Mesenchymal stem cell (in vitro differentiated cells and primary cell): ENCODE measurements around the gene OPCML.

Experiments
- DNase-seq: peaks from one replicate; pipeline ENCODE4 v3.0.0-alpha.2; 2013
- H2AFZ ChIP-seq: one replicate; pipeline ENCODE4 v1.6.1; 2013; ENCODE audit warnings: low read depth, mild to moderate bottlenecking, control low read depth, inconsistent platforms, low read length, moderate library complexity
- H2AK5ac ChIP-seq: 2 replicates; pipeline ENCODE4 v1.6.1; 2013; ENCODE audit warnings: low read length, moderate library complexity, mild to moderate bottlenecking, inconsistent platforms; ENCODE audit not compliant: severe bottlenecking
- H2BK120ac ChIP-seq: one replicate; pipeline ENCODE4 v1.6.1; 2013; ENCODE audit warnings: low read depth, mild to moderate bottlenecking, inconsistent platforms, low read length, moderate library complexity
- H2BK12ac ChIP-seq, 2 experiments: one replicate each; pipeline ENCODE4 v1.6.1; 2013; ENCODE audit warnings: inconsistent platforms in 2 of 2, low read length in 2 of 2, mild to moderate bottlenecking in 2 of 2, moderate library complexity in 2 of 2, control low read depth in 1 of 2
- H2BK15ac ChIP-seq: one replicate; pipeline ENCODE4 v1.6.1; 2013; ENCODE audit warnings: mild to moderate bottlenecking, low read depth, inconsistent platforms; ENCODE audit not compliant: poor library complexity, severe bottlenecking
- H2BK5ac ChIP-seq: 2 replicates; pipeline ENCODE4 v1.6.1; 2013; ENCODE audit warnings: low read depth, mild to moderate bottlenecking, low read length, control low read depth, inconsistent platforms; ENCODE audit not compliant: poor library complexity, severe bottlenecking
- H3K14ac ChIP-seq, 2 experiments: one replicate each; pipeline ENCODE4 v1.6.1; 2013; ENCODE audit warnings: inconsistent platforms in 2 of 2, low read length in 2 of 2, control low read depth in 1 of 2, mild to moderate bottlenecking in 1 of 2, moderate library complexity in 1 of 2
- H3K18ac ChIP-seq, 2 experiments: one replicate each; pipeline ENCODE4 v1.6.1; 2013; ENCODE audit warnings: inconsistent platforms in 2 of 2, low read length in 2 of 2, control low read depth in 1 of 2, low read depth in 1 of 2, mild to moderate bottlenecking in 1 of 2
- H3K23ac ChIP-seq, 2 experiments: one replicate each; pipeline ENCODE4 v1.6.1; 2013; ENCODE audit warnings: inconsistent platforms in 2 of 2, low read length in 2 of 2, mild to moderate bottlenecking in 2 of 2, moderate library complexity in 2 of 2, control low read depth in 1 of 2
- H3K27ac ChIP-seq: 2 replicates; pipeline ENCODE4 v1.5.1; 2013; ENCODE audit warnings: mild to moderate bottlenecking, moderate library complexity, low read length, control low read depth, inconsistent platforms; ENCODE audit not compliant: poor library complexity, severe bottlenecking
- H3K27me3 ChIP-seq, 2 experiments: 2 replicates each; pipeline versions ENCODE4 v1.6.1 to v1.7.0; 2013; ENCODE audit warnings: low read length in 2 of 2, mild to moderate bottlenecking in 2 of 2, moderate library complexity in 2 of 2, control low read depth in 1 of 2, inconsistent platforms in 1 of 2; ENCODE audit not compliant: control insufficient read depth in 1 of 2, insufficient read depth in 1 of 2
- H3K36me3 ChIP-seq, 2 experiments: 2 replicates each; pipeline versions ENCODE4 v1.6.1 to v1.7.0; 2013; ENCODE audit warnings: low read length in 2 of 2, control low read depth in 1 of 2, inconsistent platforms in 1 of 2, low read depth in 1 of 2, mild to moderate bottlenecking in 1 of 2; ENCODE audit not compliant: insufficient read depth in 2 of 2, control insufficient read depth in 1 of 2
- H3K4ac ChIP-seq, 2 experiments: one replicate each; pipeline ENCODE4 v1.6.1; 2013; ENCODE audit warnings: inconsistent platforms in 2 of 2, low read length in 2 of 2, mild to moderate bottlenecking in 2 of 2, moderate library complexity in 2 of 2, control low read depth in 1 of 2, low read depth in 1 of 2
- H3K4me1 ChIP-seq: 2 replicates; pipeline ENCODE4 v1.6.1; 2013; ENCODE audit warnings: low read depth, low read length, control low read depth; ENCODE audit not compliant: control insufficient read depth, insufficient read depth
- H3K4me2 ChIP-seq: 2 replicates; pipeline ENCODE4 v1.6.1; 2013; ENCODE audit warnings: low read length, mild to moderate bottlenecking, inconsistent platforms; ENCODE audit not compliant: poor library complexity, severe bottlenecking
- H3K4me3 ChIP-seq, 2 experiments: 2 replicates each; pipeline versions ENCODE4 v1.5.1 to v1.7.0; 2013; ENCODE audit warnings: low read length in 2 of 2, mild to moderate bottlenecking in 2 of 2, control low read depth in 1 of 2, low read depth in 1 of 2; ENCODE audit not compliant: insufficient read depth in 1 of 2
- H3K79me1 ChIP-seq: replicated peaks from 2 replicates; pipeline ENCODE4 v1.6.1; 2013; ENCODE audit warnings: mild to moderate bottlenecking, control low read depth, low read length, inconsistent platforms; ENCODE audit not compliant: poor library complexity, severe bottlenecking
- H3K9ac ChIP-seq: 2 replicates; pipeline ENCODE4 v1.7.0; 2013; ENCODE audit warnings: mild to moderate bottlenecking, low read length, moderate library complexity
- H3K9me3 ChIP-seq: 2 replicates; pipeline ENCODE4 v1.7.0; 2013; ENCODE audit warnings: mild to moderate bottlenecking, low read length; ENCODE audit not compliant: control insufficient read depth
- H4K8ac ChIP-seq: one replicate; pipeline ENCODE4 v1.6.1; 2013; ENCODE audit warnings: inconsistent platforms, mild to moderate bottlenecking, low read length, moderate library complexity
- H4K91ac ChIP-seq: one replicate; pipeline ENCODE4 v1.6.1; 2013; ENCODE audit warnings: mild to moderate bottlenecking, low read length, inconsistent platforms
- WGBS: methylation state at CpG from one replicate; pipeline ENCODE4 v1.1.7; 2013; ENCODE audit warnings: mixed read lengths; 5-methylcytosine and 5-hydroxymethylcytosine counted together

The OPCML gene

GRCh38 chr11:133096981-133097380 is 435.3 kb downstream of the OPCML start:
- no peak for DNase-seq
- H3K14ac ChIP-seq: no peak overlapping the region
- no peak overlapping the region for H2BK12ac ChIP-seq
- no peaks in the 10 kb centered on the region for H3K9me3 ChIP-seq
- no peak overlapping the region for H3K9ac ChIP-seq
- no peak overlapping the region for H3K4ac ChIP-seq
- H3K4me1 ChIP-seq: no peaks in the 10 kb centered on the region
- no peak overlapping the region for H3K4me2 ChIP-seq
- H3K18ac ChIP-seq: no peak overlapping the region
- no peak overlapping the region for H2BK120ac ChIP-seq
- no peak overlapping the region for H2BK15ac ChIP-seq
- H3K27ac ChIP-seq: no peak overlapping the region
- peaks cover 0 to 2% of the 10 kb centered on the region in 2 experiments for H3K27me3 ChIP-seq
- H2AFZ ChIP-seq: no peak overlapping the region
- H3K4me3 ChIP-seq: no peak overlapping the region
- no peak overlapping the region for H2BK5ac ChIP-seq
- no peak overlapping the region for H3K23ac ChIP-seq
- WGBS: 86% methylated on average over 2 of the region's 5 CpGs
- H4K8ac ChIP-seq: no peak overlapping the region
- H3K36me3 ChIP-seq: no peaks in the 10 kb centered on the region
- H2AK5ac ChIP-seq: no peak overlapping the region
- no peaks in the 10 kb centered on the region for H3K79me1 ChIP-seq
- H4K91ac ChIP-seq: no peak overlapping the region

- Histone ChIP-seq H3K9ac (no peak overlapping the region), H3K14ac (no peak overlapping the region), H3K27ac (no peak overlapping the region), H3K4ac (no peak overlapping the region), H3K4me1 (peaks cover 9% of the 10 kb centered on the region), H2BK12ac (no peak overlapping the region), H3K18ac (no peak overlapping the region), H4K91ac (no peak overlapping the region), H3K27me3 (peaks cover 7 to 49% of the 10 kb centered on the region in 2 experiments), H2AFZ (no peak overlapping the region), H2BK5ac (no peak overlapping the region), H3K4me3 (no peak overlapping the region), H2AK5ac (no peak overlapping the region), H3K4me2 (no peak overlapping the region), H4K8ac (no peak overlapping the region), H3K9me3 (no peaks in the 10 kb centered on the region), H2BK120ac (no peak overlapping the region), H2BK15ac (no peak overlapping the region), H3K36me3 (no peaks in the 10 kb centered on the region), H3K23ac (no peak overlapping the region), H3K79me1 (no peaks in the 10 kb centered on the region)
- 100% methylated on average over 2 of the region's 5 CpGs for WGBS
- no peak for DNase-seq
Measured at GRCh38 chr11:133086518-133086917, 445.8 kb downstream of the OPCML start.

DNA sequence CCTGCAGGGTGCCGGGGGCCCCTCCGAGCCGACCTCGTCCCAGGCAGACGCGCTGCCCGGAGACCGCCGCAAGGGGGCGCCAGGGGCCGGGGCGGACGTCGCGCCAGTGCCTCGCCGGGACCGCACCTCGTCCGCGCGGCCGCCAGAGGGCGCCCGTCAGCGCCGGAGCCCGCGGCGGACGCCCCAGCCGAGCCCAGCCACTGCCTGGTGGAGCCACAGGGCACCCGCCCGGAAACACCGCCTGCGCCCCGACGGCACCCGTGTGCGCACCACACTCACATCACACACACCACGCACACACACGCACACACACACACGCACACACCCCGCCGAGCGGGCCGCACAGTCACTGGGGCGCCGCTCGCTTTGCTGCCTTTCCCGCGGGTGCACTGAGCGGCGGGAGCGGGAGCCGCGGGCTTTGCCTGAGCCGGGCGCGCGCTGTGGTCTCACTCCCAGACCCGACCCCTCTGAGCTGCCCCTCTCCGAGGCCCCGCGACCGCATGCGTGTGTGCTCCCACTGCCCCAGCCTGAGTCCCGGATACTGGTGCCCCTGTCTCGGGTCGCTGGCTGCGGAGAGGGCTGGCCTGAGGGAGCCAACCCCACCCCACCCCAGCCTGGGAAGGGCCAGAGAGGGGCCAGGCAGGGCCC is 449.3 kb downstream of the OPCML start:
- peak overlapping the region; percentile 45 to 72 for H3K4me3 ChIP-seq
- H3K36me3 ChIP-seq: no peaks in the 10 kb centered on the region
- H3K79me1 ChIP-seq: no peaks in the 10 kb centered on the region
- no peak overlapping the region for H3K4ac ChIP-seq
- H3K23ac ChIP-seq: no peak overlapping the region
- peak overlapping the region; percentile 67 for H2AFZ ChIP-seq
- no peak overlapping the region for H3K18ac ChIP-seq
- no peak overlapping the region for H3K27ac ChIP-seq
- no peak overlapping the region for H3K14ac ChIP-seq
- peaks cover 7 to 80% of the 10 kb centered on the region in 2 experiments for H3K27me3 ChIP-seq
- peak; percentile 31 for DNase-seq
- peak overlapping the region; percentile 71 for H3K4me2 ChIP-seq
- H2AK5ac ChIP-seq: no peak overlapping the region
- H3K9ac ChIP-seq: no peak overlapping the region
- no peak overlapping the region for H2BK12ac ChIP-seq
- no peak overlapping the region for H2BK120ac ChIP-seq
- H2BK5ac ChIP-seq: no peak overlapping the region
- peak overlapping the region; percentile 47 for H4K8ac ChIP-seq
- H3K4me1 ChIP-seq: peaks cover 9% of the 10 kb centered on the region
- no peak overlapping the region for H4K91ac ChIP-seq
- H2BK15ac ChIP-seq: no peak overlapping the region
- WGBS: 2% methylated on average over 54 of the region's 71 CpGs
- no peaks in the 10 kb centered on the region for H3K9me3 ChIP-seq

GRCh38 chr11:133082453-133082781 is 449.9 kb downstream of the OPCML start:
- Histone ChIP-seq H3K4me1 (peaks cover 9% of the 10 kb centered on the region), H3K27ac (no peak overlapping the region), H3K4me2 (peak overlapping the region; percentile 19), H3K4ac (no peak overlapping the region), H3K14ac (no peak overlapping the region), H2BK12ac (no peak overlapping the region), H3K27me3 (peaks cover 7 to 83% of the 10 kb centered on the region in 2 experiments), H3K9me3 (no peaks in the 10 kb centered on the region), H3K23ac (no peak overlapping the region), H3K4me3 (no peak overlapping the region), H2AFZ (no peak overlapping the region), H3K9ac (no peak overlapping the region), H3K79me1 (no peaks in the 10 kb centered on the region), H4K8ac (no peak overlapping the region), H2BK5ac (no peak overlapping the region), H2BK120ac (no peak overlapping the region), H3K18ac (no peak overlapping the region), H2BK15ac (no peak overlapping the region), H2AK5ac (no peak overlapping the region), H3K36me3 (no peaks in the 10 kb centered on the region), H4K91ac (no peak overlapping the region)
- WGBS: 7% methylated on average over 23 of the region's 23 CpGs
- no peak for DNase-seq
